Right lobe of liver (tissue), 6 donors: ENCODE measurements around the gene CD1E. TPM values are rescaled to one million over a fixed set of nuclear protein-coding genes. Genes with fewer than 3 reads are reported as not detected.

ENCODE experiments used
- ATAC-seq, 4 donors: fragments of 200-7000 bp; cut with Tn5 transposase; one replicate each; pipeline ENCODE4 v1.9.1; 2020; ENCODE audit warnings: mild to moderate bottlenecking in 4 of 4, moderate library complexity in 4 of 4
- DNase-seq, 3 donors: peaks; one replicate each; pipeline ENCODE4 v3.0.0-alpha.2; 2020
- H3K27ac ChIP-seq, 3 donors: fragments of 200-600 bp; one replicate each; pipeline ENCODE4 v1.8.0; 2022
- H3K27me3 ChIP-seq, 2 donors: fragments of 200-600 bp; one replicate each; pipeline ENCODE4 v1.8.0; 2022
- H3K36me3 ChIP-seq, 4 donors: fragments of 200-600 bp; sonication (generic) in 1 of 4; one replicate each; pipeline versions ENCODE4 v1.5.1 to v1.8.0; 2017 to 2022; ENCODE audit warnings: control low read depth in 1 of 4
- H3K4me1 ChIP-seq, 4 donors: fragments of 200-600 bp; sonication (generic) in 1 of 4; one replicate each; pipeline versions ENCODE4 v1.5.1 to v1.8.0; 2017 to 2022; ENCODE audit warnings: control low read depth in 1 of 4
- H3K4me3 ChIP-seq, 3 donors: fragments of 200-600 bp; one replicate each; pipeline ENCODE4 v1.8.0; 2022
- H3K9me3 ChIP-seq, 4 donors: fragments of 200-600 bp; sonication (generic) in 1 of 4; one replicate each; pipeline versions ENCODE4 v1.5.1 to v1.8.0; 2017 to 2022; ENCODE audit warnings: control low read depth in 1 of 4
- CTCF ChIP-seq, 4 donors: fragments of 200-600 bp in 3 of 4; fragments of 450-650 bp in 1 of 4; IDR thresholded peaks; one replicate each; pipeline versions ENCODE4 v1.5.1 to v1.8.0; 2016 to 2022; ENCODE audit warnings: antibody characterized with exemption in 4 of 4, mild to moderate bottlenecking in 2 of 4
- POLR2A ChIP-seq: fragments of 450-650 bp; IDR thresholded peaks from one replicate; pipeline ENCODE4 v1.6.1; 2017; ENCODE audit warnings: antibody characterized with exemption, mild to moderate bottlenecking
- WGBS: methylation state at CpG from one replicate; pipeline ENCODE4 v1.1.6; 2018; ENCODE audit warnings: low coverage, low lambda C conversion rate; ENCODE audit not compliant: insufficient coverage; ENCODE audit errors: missing lambda C conversion rate; 5-methylcytosine and 5-hydroxymethylcytosine counted together
- intact Hi-C, 2 donors: fragments of 100-400 bp; cut with DNase I; formaldehyde crosslinking; loops; one replicate each; pipeline versions ENCODE4 v1.11.2 to v1.14.1; 2022
- long read RNA-seq: library from polyadenylated mRNA; unstranded; transcript quantifications from one replicate; pipeline ENCODE4 v2.0.0, GENCODE V29; 2019
- total RNA-seq, 6 experiments: library from RNA; depleted of rRNA in 2 of 6; stranded (reverse); fragments of >200 nt in 2 of 6; fragmentation: NEBNext Ultra II Directional in 3 of 6; extraction: Animal tissue kit (Norgen Biotek cat#: 25700) in 3 of 6; gene quantifications; one replicate each; pipeline versions ENCODE4 v1.1.0 to v1.2.4, GENCODE V29; 2016 to 2023
- donor health status: DM: no; HTN: yes; CAD: no.
- donor health status: DM: no; HTN: no; CAD: no.
- donor health status: DM: no; HTN: no; CAD: no.
- donor health status: DM: no; HTN: yes; CAD: no.
- donor health status: DM: no; HTN: yes; CAD: no.

The CD1E gene
- under 1 TPM in 1 of 6 experiments, not detected in 5; 0.58 TPM for total RNA-seq
- long read RNA-seq = 0 reads

- Histone ChIP-seq H3K4me3 (no peak within 1 kb of the TSS), H3K4me1 (no peaks in the 10 kb centered on the region), H3K36me3 (no peaks in the 10 kb centered on the region), H3K9me3 (no peaks in the 10 kb centered on the region), H3K27ac (no peak within 1 kb of the TSS), H3K27me3 (no peaks in the 10 kb centered on the region)
- DNase-seq (no peak), ATAC-seq (peak in 2 of 4 donors; percentile 26 to 39)
- TF ChIP-seq CTCF (IDR thresholded peaks at IDR 0.05) (no peak), POLR2A (no peak)
- 15% methylated on average over 6 of the region's 6 CpGs for WGBS
- intact Hi-C loops = no loop called here
Observed at GRCh38 chr1:158353303-158354075, at the start of gene CD1E. Gene CD1E (plus strand): TSS chr1:158353894. CDS start chr1:158353989, 95 bp downstream.

- Histone ChIP-seq H3K4me3 (no peak overlapping the region), H3K9me3 (no peaks in the 10 kb centered on the region), H3K27ac (no peak overlapping the region), H3K4me1 (no peaks in the 10 kb centered on the region), H3K36me3 (no peaks in the 10 kb centered on the region), H3K27me3 (no peaks in the 10 kb centered on the region)
- ATAC-seq = no peak
- no peak for DNase-seq
- no peak for TF ChIP-seq CTCF (IDR thresholded peaks at IDR 0.05)
- TF ChIP-seq POLR2A = no peak
- intact Hi-C loops = no loop called here
- WGBS = 25% methylated on average over 1 of the region's 1 CpG
Observed at GRCh38 chr1:158310623-158311022, 43.1 kb upstream of the CD1E start.

- no peak for ATAC-seq
- TF ChIP-seq POLR2A (no peak), CTCF (IDR thresholded peaks at IDR 0.05) (no peak)
- 61% methylated on average over 2 of the region's 2 CpGs for WGBS
Observed at GRCh38 chr1:158311066-158311465, 42.6 kb upstream of the CD1E start.

GRCh38 chr1:158323866-158324265 is 29.8 kb upstream of the CD1E start:
- no peak for TF ChIP-seq CTCF (IDR thresholded peaks at IDR 0.05)
- TF ChIP-seq POLR2A = no peak
- ATAC-seq = no peak

More at GRCh38 chr1:158311066-158311465, 42.6 kb upstream of the CD1E start:
- Histone ChIP-seq H3K4me1 (no peaks in the 10 kb centered on the region), H3K36me3 (no peaks in the 10 kb centered on the region), H3K27ac (no peak overlapping the region), H3K4me3 (no peak overlapping the region), H3K27me3 (no peaks in the 10 kb centered on the region), H3K9me3 (no peaks in the 10 kb centered on the region)
- no peak for DNase-seq
- intact Hi-C loops = no loop called here

More at GRCh38 chr1:158323866-158324265, 29.8 kb upstream of the CD1E start:
- no peaks in the 10 kb centered on the region for H3K27me3 ChIP-seq
- no peaks in the 10 kb centered on the region for H3K36me3 ChIP-seq
- H3K27ac ChIP-seq = no peak overlapping the region
- intact Hi-C loops = no loop called here
- H3K9me3 ChIP-seq = no peaks in the 10 kb centered on the region
- 38% methylated on average over 1 of the region's 1 CpG for WGBS
- H3K4me1 ChIP-seq = no peaks in the 10 kb centered on the region
- no peak overlapping the region for H3K4me3 ChIP-seq
- DNase-seq = no peak
